H7 (cell line): ENCODE data around the gene ADAMTS18. TPM values are rescaled to one million over a fixed set of nuclear protein-coding genes. Genes with fewer than 3 reads are reported as not detected.
"Not testable (repeated sequence)": the region's sequence is repeated elsewhere in the genome, so short reads cannot be mapped to it uniquely, and the experiment has no call there.

Experiments
- DNase-seq: peaks from one replicate; pipeline ENCODE4 v3.0.0; 2012
- H3K27me3 ChIP-seq: 2 replicates; pipeline ENCODE4 v1.6.0; 2011; ENCODE audit warnings: mild to moderate bottlenecking, low read length; ENCODE audit not compliant: control insufficient read depth, insufficient read depth
- H3K36me3 ChIP-seq: replicated peaks from 2 replicates; pipeline ENCODE4 v1.5.1; 2011; ENCODE audit warnings: low read length; ENCODE audit not compliant: control insufficient read depth, insufficient read depth
- H3K4me3 ChIP-seq: 2 replicates; pipeline ENCODE4 v1.5.1; 2011; ENCODE audit warnings: low read depth, mild to moderate bottlenecking, control low read depth, low read length, moderate library complexity; ENCODE audit not compliant: insufficient read depth
- total RNA-seq: library from RNA; depleted of rRNA; stranded (reverse); fragments of >200 nt; shearing (Covaris generic); gene quantifications from 2 replicates; pipeline ENCODE4 v1.2.3, GENCODE V29; 2014

Gene ADAMTS18
- total RNA-seq, 1 experiment from 2014 or later, result 0.94 TPM

GRCh38 chr16:77304877-77305276 is 130.0 kb downstream of the ADAMTS18 start:
- Histone ChIP-seq H3K27me3 (no peaks in the 10 kb centered on the region), H3K36me3 (no peaks in the 10 kb centered on the region), H3K4me3 (no peak overlapping the region)
- no peak for DNase-seq

DNA sequence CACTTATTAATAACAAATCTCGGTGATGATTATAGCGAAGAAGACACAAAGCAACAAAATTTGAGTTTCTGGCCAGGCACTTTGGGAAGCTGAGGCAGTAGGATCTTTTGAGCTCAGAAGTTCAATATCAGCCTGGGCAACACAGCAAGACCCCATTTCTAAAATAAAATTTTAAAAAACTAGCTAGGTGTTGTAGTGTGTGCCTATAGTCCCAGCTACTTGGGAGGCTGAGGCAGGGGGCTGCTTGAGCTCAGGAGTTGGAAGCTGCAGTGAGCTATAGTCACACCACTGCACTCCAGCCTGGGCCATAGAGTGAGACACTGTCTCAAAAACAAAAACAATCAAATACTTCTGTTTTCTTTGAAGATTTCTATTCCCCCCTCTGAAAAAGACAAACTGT is 130.7 kb downstream of the ADAMTS18 start:
- Histone ChIP-seq H3K4me3 (no peak overlapping the region), H3K36me3 (no peaks in the 10 kb centered on the region), H3K27me3 (no peaks in the 10 kb centered on the region)
- DNase-seq, result no peak

DNA sequence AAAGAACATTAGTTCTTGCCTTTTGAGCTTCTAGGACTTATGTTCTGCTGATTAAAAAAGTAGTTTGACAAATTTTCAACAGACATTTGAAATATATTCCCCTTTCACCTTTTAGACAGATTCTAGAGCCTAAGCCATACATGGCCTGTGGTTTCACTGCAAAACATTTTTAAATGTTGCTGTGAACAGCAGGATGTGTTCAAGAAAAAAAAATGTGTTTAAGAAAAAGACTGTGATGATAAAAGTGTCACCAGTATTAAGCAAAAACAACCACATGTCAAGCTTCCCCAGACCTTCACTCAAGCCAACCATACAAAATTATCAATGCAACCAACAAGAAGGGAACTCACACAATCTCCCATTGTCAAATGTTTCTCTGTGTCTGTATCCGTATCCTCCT is 132.2 kb downstream of the ADAMTS18 start:
- no peak for DNase-seq
- H3K27me3 ChIP-seq, result no peaks in the 10 kb centered on the region
- no peaks in the 10 kb centered on the region for H3K36me3 ChIP-seq
- no peak overlapping the region for H3K4me3 ChIP-seq

- no peaks in the 10 kb centered on the region for H3K36me3 ChIP-seq
- H3K4me3 ChIP-seq, result no peak overlapping the region
- no peaks in the 10 kb centered on the region for H3K27me3 ChIP-seq
- DNase-seq, result no peak
Observed at GRCh38 chr16:77302249-77302648, 132.6 kb downstream of the ADAMTS18 start.

DNA sequence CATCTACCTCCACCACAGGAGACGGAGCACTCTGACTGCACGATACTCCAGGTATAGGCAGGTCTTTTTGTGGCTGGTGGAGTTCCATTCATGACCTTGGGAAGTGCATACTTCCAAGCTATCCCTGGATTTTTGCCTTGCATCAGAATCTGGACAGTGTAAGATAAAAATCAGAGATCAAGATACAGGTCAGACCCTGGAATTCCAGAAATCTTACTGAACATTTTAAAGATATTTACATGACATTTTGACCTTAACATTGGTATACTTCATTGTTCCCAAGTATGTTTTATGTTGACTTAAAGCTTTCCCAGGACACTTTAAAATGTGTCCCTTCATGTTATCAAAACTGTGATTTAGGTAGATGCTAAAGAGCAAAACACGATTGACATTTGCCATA is 134.6 kb downstream of the ADAMTS18 start:
- no peak overlapping the region for H3K4me3 ChIP-seq
- H3K27me3 ChIP-seq, result no peaks in the 10 kb centered on the region
- DNase-seq, result no peak
- no peaks in the 10 kb centered on the region for H3K36me3 ChIP-seq

- Histone ChIP-seq H3K4me3 (no peak overlapping the region), H3K27me3 (no peaks in the 10 kb centered on the region)
- no peak for DNase-seq
Observed at GRCh38 chr16:77299395-77299794, 135.4 kb downstream of the ADAMTS18 start.

GRCh38 chr16:77298418-77299360 is 136.1 kb downstream of the ADAMTS18 start:
- Histone ChIP-seq H3K4me3 (no peak overlapping the region), H3K36me3 (no peaks in the 10 kb centered on the region), H3K27me3 (no peaks in the 10 kb centered on the region)
- no peak for DNase-seq

More at GRCh38 chr16:77299395-77299794, 135.4 kb downstream of the ADAMTS18 start:
- H3K36me3 ChIP-seq, result no peaks in the 10 kb centered on the region

DNA sequence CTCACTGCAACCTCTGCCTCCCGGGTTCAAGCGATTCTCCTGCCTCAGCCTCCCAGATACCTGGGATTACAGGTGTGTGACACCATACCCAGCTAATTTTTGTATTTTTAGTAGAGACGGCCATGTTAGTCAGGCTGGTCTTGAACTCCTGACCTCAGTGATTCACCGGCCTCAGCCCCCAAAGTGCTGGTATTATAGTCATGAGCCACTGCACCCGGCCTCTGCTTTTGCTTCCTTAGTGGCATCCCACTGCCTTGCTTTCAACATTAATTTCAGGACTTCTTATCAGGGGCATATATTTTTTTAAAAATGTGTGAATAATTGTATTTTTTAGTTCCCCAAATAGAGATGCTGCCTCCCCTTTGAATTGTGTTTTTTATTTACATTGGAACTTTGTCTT is 136.8 kb downstream of the ADAMTS18 start:
- H3K27me3 ChIP-seq, result no peaks in the 10 kb centered on the region
- no peaks in the 10 kb centered on the region for H3K36me3 ChIP-seq
- no peak overlapping the region for H3K4me3 ChIP-seq
- DNase-seq, result no peak

- no peak for DNase-seq
- Histone ChIP-seq H3K36me3 (no peaks in the 10 kb centered on the region), H3K4me3 (no peak overlapping the region), H3K27me3 (no peaks in the 10 kb centered on the region)
Observed at GRCh38 chr16:77295896-77296295, 138.9 kb downstream of the ADAMTS18 start.

GRCh38 chr16:77290451-77291115 is 144.3 kb downstream of the ADAMTS18 start:
- H3K27me3 ChIP-seq, result no peaks in the 10 kb centered on the region
- no peaks in the 10 kb centered on the region for H3K36me3 ChIP-seq
- H3K4me3 ChIP-seq, result no peak overlapping the region
- DNase-seq, result no peak

GRCh38 chr16:77289331-77289809 is 145.5 kb downstream of the ADAMTS18 start:
- H3K36me3 ChIP-seq, result no peaks in the 10 kb centered on the region
- DNase-seq, result no peak
- H3K27me3 ChIP-seq, result no peaks in the 10 kb centered on the region
- H3K4me3 ChIP-seq, result no peak overlapping the region

DNA sequence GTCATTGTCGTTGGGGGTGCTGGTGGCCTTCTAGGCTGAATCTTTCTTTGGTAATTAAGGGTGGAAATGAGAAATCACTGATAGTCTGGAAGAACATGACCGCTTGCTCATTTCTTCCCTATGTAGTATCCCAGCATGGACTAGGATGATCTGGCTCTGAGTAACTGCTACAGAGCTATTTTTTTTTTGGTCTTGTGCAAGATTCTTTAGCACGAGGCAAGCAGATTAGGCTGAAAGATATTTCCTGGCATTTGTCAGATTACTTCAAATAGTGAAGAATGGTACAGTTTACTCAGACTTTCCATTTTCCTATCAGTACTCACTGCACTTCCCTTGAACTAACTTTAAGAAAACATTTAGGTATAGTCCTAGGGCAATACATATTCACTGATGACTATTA is 146.6 kb downstream of the ADAMTS18 start:
- H3K27me3 ChIP-seq, result no peaks in the 10 kb centered on the region
- no peak for DNase-seq
- H3K36me3 ChIP-seq, result no peaks in the 10 kb centered on the region
- no peak overlapping the region for H3K4me3 ChIP-seq

DNA sequence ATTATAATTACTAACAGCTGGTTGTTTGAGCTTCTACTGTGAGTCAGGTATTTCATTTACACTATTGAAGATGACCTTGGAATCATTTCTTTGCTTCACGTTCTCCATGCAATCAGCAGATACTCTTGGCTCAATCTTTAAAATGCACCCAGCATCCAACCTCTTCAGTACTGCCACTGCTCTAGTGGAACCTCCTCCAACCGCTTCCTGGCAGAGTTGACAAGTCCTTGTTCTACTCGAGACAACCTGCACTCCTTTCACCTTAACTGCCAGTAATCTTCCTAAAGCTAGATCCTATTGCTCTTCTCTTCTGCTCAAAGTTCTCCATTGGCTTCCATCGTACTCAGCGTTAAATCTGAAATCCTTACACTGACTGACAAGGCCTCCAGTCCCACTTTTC is 149.2 kb downstream of the ADAMTS18 start:
- no peak for DNase-seq
- Histone ChIP-seq H3K4me3 (no peak overlapping the region), H3K36me3 (no peaks in the 10 kb centered on the region), H3K27me3 (no peaks in the 10 kb centered on the region)

GRCh38 chr16:77282345-77282744 is 152.5 kb downstream of the ADAMTS18 start:
- H3K36me3 ChIP-seq, result no peaks in the 10 kb centered on the region
- no peak for DNase-seq
- H3K27me3 ChIP-seq, result no peaks in the 10 kb centered on the region
- no peak overlapping the region for H3K4me3 ChIP-seq

DNA sequence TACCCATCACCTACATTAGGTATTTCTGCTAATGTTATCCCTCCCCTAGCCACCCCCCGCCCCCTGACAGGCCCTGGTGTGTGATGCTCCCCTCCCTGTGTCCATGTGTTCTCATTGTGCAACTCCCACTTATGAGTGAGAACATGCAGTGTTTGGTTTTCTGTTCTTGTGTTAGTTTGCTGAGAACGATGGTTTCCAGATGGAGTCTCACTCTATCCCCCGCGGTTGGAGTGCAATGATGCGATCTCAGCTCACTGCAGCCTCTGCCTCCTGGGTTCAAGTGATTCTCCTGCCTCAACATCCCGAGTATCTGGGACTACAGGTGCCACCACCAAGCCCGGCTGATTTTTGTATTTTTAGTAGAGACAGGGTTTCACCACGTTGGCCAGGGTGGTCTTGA is 155.5 kb downstream of the ADAMTS18 start:
- not testable (repeated sequence) for H3K4me3 ChIP-seq, H3K36me3 ChIP-seq, H3K27me3 ChIP-seq, DNase-seq
